HUES64 (cell line): ENCODE results near the gene DUSP22.

Source experiments
- H3K27ac ChIP-seq: 2 replicates; pipeline ENCODE4 v1.7.0; 2013; ENCODE audit warnings: low read depth, low read length, inconsistent platforms
- H3K27me3 ChIP-seq: 2 replicates; pipeline ENCODE4 v1.6.1; 2013; ENCODE audit warnings: mild to moderate bottlenecking, low read length; ENCODE audit not compliant: insufficient read depth
- H3K36me3 ChIP-seq: 2 replicates; pipeline ENCODE4 v1.6.1; 2013; ENCODE audit warnings: mild to moderate bottlenecking, low read length; ENCODE audit not compliant: insufficient read depth
- H3K4me1 ChIP-seq: 2 replicates; pipeline ENCODE4 v1.6.1; 2013; ENCODE audit warnings: mild to moderate bottlenecking, low read length, moderate library complexity; ENCODE audit not compliant: insufficient read depth
- H3K4me3 ChIP-seq: 2 replicates; pipeline ENCODE4 v1.5.1; 2013; ENCODE audit warnings: mild to moderate bottlenecking, low read length, moderate library complexity
- H3K9ac ChIP-seq: 2 replicates; pipeline ENCODE4 v1.6.1; 2013; ENCODE audit warnings: mild to moderate bottlenecking, low read depth, low read length
- H3K9me3 ChIP-seq: 2 replicates; pipeline ENCODE4 v1.6.1; 2013; ENCODE audit warnings: low read depth, low read length; ENCODE audit not compliant: insufficient read depth
- WGBS: fragments of 150-250, 120-280 bp; methylation state at CpG from one replicate; pipeline ENCODE4 v1.1.7; 2013; ENCODE audit warnings: missing lambda C conversion rate; 5-methylcytosine and 5-hydroxymethylcytosine counted together

Gene DUSP22

DNA sequence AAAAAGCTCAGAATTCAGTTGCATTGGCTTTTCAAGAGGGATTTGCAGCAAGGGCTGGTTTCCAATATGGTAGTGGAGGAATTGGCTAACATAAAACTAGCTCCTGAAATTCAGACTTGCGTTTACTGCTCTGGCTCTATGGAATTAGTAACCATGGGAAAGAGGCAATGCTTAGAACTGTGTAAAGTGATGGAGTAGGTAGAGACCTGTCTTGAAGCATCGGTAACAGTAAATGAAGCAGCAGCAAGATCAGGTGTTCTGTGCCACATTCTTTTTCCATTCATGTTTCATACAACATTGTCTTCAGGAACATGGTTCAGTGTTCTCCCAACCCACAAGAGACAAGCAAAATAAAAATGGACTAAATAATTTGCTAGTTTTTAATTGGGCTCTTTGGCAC lies 105.8 kb downstream of the DUSP22 start:
- Histone ChIP-seq H3K9ac (no peak overlapping the region), H3K4me3 (no peak overlapping the region), H3K27me3 (peaks cover 34% of the 10 kb centered on the region), H3K4me1 (0 out of 2 replicates have a peak, but pooled peaks cover 3% of the 10 kb centered on the region), H3K9me3 (no peaks in the 10 kb centered on the region), H3K27ac (no peak overlapping the region), H3K36me3 (no peaks in the 10 kb centered on the region)
- WGBS = 89% methylated on average over 2 of the region's 2 CpGs

DNA sequence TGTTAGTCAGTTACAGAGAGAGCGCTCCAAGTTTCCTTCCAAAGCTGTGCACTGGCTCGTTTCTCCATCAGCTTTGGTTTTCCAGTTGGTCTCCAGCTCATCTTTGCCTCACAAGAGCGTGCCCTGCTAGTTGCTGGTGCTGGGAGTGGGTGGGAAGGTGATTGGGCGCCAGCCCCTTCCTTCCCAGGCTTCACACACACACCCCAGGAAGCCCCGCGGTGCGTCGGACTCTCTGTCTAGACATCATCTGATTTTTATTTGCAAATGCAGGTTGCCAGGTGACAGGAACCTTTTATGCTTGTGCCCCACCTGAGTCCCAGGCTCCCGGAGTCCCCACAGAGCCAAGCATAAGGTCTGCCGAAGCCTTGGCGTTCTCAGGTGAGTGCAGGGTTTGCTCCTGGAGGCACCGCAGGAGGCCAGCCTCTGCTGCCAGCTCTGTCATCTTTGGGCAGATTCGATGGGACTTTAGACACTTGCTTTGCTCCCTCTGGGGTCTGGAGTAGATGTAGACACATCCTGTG lies 106.3 kb downstream of the DUSP22 start:
- Histone ChIP-seq H3K36me3 (no peaks in the 10 kb centered on the region), H3K4me1 (0 out of 2 replicates have a peak, but pooled peaks cover 2% of the 10 kb centered on the region), H3K9ac (no peak overlapping the region), H3K27ac (no peak overlapping the region), H3K27me3 (peaks cover 29% of the 10 kb centered on the region), H3K4me3 (no peak overlapping the region), H3K9me3 (no peaks in the 10 kb centered on the region)
- WGBS = 91% methylated on average over 13 of the region's 13 CpGs

DNA sequence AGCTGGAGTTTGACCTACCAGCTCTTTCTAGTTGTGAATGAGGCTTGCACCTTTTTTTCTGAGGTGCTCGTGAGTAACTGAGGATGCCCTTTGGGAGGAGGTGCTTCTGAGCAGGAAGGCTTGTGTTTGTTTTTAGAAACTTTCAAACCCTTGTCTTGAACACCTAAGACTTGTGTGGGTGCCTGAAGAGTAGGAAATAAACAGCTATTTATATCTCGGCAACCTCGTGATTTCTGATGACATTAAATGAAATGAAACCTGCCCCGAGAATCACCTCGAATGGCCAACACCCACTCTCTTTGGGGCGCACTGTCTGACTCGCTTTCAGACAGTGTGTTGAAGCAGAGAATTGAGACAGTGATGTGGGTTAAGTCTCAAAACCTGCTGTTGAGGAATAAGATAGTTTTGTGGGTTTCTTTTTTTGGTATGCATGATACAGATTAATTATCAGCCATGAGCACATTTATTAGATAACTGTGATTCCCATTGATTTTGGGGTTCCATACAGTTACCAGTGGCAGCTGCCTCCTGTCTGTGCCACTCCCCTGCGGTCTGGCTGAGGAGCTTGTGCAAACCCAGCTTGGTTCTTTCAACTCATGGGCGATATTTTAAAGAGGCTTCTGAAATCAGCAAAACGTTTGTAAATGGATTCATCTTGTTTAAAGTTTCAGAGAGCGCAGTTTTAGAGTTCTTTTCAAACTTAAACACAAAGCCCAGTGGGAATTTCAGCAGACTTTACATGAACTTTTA lies 107.7 kb downstream of the DUSP22 start:
- Histone ChIP-seq H3K27ac (no peak overlapping the region), H3K27me3 (peaks cover 16% of the 10 kb centered on the region)
- 92% methylated on average over 11 of the region's 11 CpGs for WGBS

DNA sequence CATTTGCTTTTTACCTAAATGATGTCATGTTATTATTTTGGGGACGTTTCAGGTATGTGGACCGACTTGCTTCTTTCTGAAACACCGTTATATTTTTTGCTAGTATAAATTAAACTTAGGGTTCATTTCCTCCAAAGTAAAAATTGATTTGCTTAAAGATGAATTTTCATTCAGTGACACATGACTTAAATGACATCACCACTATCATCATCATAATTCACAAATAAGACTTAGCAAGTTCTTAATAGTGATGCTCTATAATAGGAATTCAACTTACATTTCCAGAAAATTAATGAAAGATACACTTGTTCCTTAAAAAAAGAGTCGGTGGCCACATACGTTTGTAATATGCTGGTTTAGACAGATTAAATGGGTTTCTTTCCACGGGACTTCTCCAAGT lies 108.5 kb downstream of the DUSP22 start:
- 95% methylated on average over 3 of the region's 6 CpGs for WGBS
- Histone ChIP-seq H3K27me3 (peaks cover 7% of the 10 kb centered on the region), H3K4me3 (no peak overlapping the region), H3K9ac (no peak overlapping the region), H3K4me1 (no peaks in the 10 kb centered on the region), H3K36me3 (no peaks in the 10 kb centered on the region), H3K9me3 (no peaks in the 10 kb centered on the region), H3K27ac (no peak overlapping the region)

More for the DNA sequence above, 107.7 kb downstream of the DUSP22 start:
- no peak overlapping the region for H3K9ac ChIP-seq
- no peak overlapping the region for H3K4me3 ChIP-seq
- H3K4me1 ChIP-seq = no peaks in the 10 kb centered on the region
- H3K36me3 ChIP-seq = no peaks in the 10 kb centered on the region
- H3K9me3 ChIP-seq = no peaks in the 10 kb centered on the region
